Suppressor macrophage (primary cell): ENCODE results near the gene FAM217B.

Experiments used
- DNase-seq, 4 experiments: peaks; one replicate each; pipeline ENCODE4 v3.0.0-alpha.2; 2020 to 2022
- total RNA-seq, 17 experiments: gene quantifications; one replicate each; lab custom pipeline; 2026; ENCODE audit warnings: mixed read lengths in 6 of 17, inconsistent platforms in 3 of 17; lab: John Stamatoyannopoulos, UW

FAM217B gene, protein sequence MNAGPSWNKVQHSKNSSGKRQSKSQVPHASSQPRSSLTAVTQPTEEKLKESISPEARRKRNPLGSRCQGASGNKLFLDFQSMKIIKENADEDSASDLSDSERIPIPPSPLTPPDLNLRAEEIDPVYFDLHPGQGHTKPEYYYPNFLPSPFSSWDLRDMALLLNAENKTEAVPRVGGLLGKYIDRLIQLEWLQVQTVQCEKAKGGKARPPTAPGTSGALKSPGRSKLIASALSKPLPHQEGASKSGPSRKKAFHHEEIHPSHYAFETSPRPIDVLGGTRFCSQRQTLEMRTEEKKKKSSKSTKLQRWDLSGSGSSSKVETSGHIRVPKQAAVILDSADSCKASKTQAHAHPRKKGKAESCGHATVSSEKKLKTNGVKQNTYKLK
- 1.1 to 25.2 (median 13.1) reads per million in 17 experiments for total RNA-seq

DNA sequence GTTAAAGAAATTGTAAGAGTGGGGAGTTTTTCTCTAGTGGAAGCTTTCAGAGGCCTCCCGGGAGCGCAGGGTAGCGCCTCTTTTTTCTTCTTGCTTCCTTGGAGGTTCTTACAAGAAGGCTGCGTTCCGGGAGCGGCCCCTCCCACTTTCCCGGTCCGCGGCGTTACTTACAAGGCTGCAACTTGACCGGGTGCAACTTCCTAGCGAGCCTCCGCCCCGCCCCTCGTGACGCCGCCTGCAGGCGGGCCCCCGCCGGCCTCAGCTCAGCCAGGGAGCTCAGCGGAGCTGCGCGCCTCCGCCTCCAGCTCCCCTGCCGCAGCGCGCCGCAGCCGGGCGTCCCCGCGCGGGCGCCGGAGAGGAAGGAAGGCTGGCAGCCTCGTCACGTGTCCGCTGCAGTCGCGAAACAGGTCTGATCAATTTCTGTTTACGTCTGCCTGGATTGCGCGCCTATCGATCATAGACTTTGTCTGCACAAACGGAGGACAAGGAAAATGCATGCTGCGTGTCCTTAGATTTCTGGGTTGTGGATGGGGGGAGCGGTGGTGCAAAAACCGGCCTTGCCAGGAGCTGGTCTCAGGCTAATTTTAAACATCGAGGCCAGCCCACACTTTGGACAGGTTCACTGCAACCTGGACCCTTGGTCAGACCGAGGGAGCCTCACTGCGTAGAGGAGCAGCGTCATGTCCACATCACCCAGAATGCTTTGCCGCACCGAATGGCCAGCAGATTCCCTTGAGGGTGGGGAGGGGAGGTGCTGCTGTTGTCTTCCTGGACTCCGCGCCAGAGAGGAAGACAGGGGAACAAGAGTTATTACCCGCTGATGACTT lies at the start of gene FAM217B, which contains the start of gene PPP1R3D:
Gene FAM217B, plus strand, starts transcription at position 261 of the 827 bp plus-strand sequence. CDS start 3,555 bp downstream, outside the sequence.
Gene PPP1R3D, minus strand, starts transcription at position 177 of the 827 bp plus-strand sequence. CDS start 374 bp downstream, outside the sequence.
- peak; percentile 97 to 99 (median 98) for DNase-seq

DNA sequence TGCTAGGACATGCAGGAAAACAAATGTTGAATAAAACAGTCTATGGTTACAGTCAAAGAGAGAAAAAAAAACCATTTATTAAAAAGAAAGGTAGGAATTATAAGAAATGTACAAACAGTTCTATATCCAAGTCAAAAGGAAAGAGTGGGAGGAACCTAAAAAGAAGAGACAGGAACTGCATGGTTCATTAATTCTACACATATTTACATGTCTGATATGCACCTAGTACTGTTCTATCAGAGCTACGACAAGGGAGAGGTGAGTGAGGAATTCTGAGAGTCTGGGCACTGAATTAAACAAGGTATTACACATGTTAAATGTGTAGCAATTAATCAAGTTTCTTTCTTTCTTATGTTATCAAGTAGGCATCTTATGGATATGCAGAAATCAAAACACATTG lies 48.6 kb upstream of the FAM217B start:
- DNase-seq: no peak

DNA sequence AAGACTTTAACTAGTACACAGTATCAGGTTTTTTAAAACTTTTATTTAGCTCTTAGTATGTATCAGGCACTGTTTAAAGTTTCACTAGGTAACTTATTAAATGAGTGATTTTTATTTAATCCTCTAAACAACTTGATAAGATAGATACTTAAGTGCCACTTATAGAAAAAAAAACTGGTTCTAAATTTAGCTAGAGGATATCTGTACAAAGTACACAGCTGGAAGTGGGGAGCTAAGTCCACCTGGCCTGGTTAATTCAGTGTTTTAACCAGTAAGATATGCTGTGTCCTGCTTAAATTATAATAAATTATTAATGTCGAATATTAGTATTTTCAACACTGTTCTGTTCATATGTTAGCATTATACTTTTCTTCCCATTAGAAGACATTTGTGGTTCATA lies 44.3 kb upstream of the FAM217B start:
- DNase-seq: no peak

DNA sequence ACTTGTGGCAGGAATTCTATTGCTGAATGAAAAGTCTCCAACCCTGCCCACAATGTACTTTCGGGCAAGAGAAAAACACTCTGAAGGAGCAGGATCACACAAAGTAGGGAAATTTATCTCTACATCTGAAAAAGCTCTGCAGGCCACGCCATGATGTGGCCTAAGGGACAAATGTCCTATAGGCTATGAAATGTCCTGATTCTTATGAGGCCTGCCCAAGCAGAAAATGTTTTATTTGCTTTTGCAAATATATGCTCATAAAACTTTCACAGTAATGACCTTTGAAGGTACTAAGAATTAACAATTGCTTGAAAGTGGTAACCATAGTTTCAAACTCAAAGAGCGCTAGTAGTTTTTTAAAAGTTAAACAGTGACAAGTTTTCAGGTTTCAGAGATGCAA lies 37.7 kb upstream of the FAM217B start:
- DNase-seq: no peak

DNA sequence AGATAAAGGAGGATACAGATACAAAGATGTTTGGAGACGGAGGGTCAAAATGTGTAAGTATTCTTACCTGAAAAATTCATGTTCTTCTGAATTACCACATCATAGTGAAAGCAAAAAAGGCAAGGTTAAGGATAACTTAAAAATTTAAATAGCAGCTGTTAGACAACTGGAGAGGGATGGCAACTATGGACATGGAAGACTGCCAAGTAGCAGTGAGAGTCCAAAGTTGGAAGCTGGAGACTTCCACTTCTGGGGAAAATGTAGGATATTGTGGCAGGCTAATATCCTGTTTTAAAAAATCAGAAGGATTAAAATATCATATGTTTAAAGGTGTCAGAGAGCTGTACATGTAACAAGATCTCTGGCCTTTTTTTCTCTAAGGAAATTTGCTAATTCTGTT lies 36.6 kb upstream of the FAM217B start:
- DNase-seq: no peak

DNA sequence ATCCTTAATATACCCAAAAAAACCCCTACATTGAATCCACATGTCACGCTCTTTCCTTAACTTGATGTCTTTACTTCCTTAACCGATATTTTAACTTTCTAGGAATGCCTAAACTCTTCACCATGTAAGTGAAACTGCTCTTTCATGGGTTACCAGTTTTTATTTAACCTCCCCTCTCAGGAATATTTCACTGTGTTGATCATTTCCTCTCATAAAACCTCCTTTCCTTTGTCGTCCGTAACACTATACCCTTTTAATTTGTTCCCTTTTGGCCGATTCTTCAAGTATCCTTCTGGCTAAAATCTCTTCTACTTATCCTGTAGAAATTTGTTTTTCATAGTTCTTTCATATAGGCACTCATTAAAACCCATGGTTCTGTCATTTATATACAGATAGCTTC lies 31.3 kb upstream of the FAM217B start:
- no peak for DNase-seq

DNA sequence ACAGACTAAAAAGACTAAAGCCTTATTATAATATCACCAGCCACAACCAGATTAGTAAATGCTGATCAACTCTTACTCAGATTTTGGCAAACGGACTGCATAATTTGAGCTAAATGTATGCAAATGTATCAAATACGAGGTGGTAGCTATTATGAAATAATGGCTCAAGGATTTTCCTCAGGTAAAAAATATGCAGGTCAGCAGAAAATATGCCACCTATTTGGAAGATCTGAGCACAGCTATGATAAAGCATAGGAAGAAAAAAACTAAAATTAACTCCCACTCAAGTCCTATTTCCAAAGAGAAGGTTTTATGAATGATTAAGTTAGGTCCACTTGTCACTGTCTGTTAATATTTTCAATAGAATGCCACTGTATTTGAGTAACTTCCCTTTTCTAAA lies 29.1 kb upstream of the FAM217B start:
- no peak for DNase-seq

DNA sequence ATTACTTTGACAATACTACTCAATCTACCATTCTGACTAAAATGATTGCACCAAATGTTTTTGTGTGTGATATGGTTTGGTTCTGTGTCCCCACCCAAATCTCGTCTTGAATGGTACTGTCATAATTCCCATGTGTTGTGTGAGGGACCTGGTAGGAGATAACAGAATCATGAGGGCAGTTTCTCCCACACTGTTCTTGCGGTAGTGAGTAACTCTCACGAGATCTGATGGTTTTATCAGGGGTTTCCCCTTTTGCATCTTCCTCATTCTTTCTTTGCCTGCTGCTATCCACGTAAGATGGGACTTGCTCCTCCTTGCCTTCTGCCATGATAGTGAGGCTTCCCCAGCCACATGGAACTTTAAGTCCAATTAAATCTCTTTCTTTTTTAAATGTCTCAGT lies 27.6 kb upstream of the FAM217B start:
- peak; percentile 47 to 77 (median 58) for DNase-seq

DNA sequence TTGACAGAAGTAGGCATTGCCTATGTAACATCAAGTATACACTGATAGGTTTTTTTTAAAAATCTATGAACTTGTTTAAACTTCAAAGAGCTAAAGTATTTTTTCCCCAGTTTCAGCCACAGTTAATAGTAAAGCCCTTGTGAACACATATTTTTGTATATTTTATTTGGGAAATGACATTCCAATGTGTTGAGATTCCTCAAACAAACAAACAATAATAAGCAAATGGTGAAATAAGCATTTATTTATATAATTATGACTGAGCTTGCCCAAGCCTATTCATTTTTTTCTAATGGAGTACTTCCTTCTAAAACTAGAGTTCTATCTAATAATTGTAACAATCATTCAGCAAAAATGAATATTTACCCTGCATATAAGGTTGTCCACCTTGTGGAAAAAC lies 19.2 kb upstream of the FAM217B start:
- no peak for DNase-seq

DNA sequence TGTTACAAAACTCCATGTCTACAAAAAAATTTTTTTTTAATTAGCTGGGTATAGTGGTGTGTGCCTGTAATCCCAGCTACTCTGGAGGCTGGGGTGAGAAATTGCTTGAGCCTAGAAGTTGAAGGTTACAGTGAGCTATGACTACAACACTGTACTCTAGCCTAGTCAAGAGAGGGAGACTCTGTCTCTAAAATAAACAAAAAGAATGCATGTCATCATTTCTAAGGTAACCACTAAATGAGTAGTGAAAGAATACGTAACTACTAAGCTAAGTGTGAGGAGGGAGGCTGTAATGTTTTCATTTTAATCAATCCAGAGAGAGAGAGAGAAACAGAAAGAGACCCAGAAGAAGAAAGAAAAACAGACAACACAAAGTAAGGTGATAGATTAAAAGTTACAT lies 16.7 kb upstream of the FAM217B start:
- no peak for DNase-seq

DNA sequence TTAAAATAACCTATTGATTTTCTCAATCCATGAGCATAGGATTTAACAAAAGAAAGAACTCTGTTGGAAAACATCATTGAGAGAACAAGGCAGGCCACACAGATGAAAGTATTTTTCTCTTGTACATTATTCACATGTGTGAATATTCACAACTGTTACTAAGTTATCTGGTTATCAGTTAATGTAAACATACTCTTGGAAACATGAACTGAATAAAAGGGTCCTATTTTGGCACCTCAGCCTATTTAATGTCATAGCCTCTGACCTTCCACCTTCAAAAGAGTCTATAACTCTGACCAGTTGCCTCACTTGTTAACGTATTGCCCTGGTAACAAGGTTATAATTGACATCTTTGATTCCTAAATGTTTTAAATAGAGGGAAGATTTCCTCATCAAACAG lies 14.8 kb upstream of the FAM217B start:
- DNase-seq: no peak

DNA sequence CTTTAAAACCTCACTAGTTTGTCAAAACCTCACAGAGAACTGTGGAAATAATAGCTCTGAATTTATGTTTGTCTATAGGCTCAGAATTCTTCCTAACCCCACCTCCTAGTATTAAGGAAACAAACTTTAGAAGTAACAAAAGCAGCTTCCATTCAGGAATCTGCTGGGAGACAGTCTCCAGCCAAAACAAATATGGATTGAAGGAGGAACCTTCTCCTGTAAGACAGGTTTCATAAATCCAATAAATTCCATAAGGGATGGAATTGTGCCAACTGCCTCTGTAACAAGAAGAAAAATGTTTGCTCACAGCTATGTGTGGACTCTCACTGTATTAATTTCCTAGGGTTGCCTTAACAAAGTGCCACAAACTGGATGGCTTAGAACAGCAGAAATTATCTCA lies 14.3 kb upstream of the FAM217B start:
- no peak for DNase-seq

DNA sequence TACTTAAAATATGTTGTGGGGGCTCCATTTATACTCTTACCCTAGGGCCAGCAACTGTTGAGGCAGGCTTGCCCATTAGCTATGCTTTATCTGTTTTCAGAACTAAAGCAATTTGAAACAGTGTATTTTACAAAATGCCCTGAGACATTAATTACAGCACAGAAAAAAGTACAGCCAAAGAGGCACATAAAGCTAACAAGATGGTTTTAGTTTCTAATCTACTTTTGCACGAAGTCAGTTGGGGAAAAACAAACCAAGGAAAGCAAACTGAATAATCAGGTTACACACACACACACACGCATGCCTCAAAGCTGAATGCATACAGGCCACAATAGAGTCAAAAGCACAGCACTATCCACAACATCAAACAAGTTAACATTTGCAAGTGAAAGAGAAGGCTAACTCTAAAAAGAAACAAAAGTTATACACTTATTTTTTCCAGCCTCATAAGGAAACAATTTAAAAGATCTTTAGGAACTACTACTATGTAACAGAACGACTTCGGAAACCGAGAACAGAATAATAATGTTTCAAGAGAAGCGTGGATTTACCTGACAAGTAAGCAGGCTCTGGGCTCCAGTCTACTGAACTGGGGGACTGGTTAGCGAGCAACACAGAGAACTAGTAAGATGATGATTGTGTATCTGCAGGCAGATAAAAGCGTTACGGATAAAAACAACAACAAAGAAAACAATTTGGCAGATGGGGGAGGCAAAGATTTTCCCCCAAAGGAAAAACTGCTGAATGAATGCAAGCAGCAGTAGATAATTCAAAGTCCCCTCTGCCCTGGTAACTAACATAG lies 8.5 kb upstream of the FAM217B start:
- DNase-seq: no peak

DNA sequence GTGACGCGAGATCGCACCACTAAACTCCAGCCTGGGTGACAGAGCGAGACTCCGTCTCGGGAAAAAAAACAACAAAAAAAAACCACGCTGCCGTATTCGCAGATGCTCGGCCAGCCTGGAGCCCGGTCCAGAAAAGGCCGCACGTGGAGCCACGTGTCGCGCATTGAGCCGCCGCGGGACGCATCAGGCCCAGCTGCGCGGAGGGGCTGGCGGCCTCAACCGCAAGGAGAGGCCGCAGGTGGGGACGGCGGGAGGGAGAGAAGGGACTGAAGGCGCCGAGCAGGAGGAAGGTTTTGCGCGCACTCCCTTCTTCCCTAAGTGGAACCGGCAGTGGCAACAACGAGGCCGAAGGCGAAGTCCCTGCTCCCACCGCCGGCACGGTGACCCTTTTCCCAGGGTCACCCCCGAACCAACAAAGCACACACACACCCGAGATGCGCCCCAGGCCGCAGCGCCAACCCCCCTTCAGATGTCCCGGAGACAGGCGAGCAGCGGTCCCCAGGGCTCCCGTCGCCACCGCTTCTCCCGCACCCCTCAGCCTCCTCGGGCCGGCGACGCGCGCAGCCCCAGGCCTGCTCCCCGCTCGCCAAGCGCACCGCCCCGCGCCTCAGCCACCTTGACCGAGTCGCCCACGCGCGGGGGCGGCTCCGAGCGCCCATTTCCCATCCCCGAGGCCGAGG lies 7.4 kb upstream of the FAM217B start:
- no peak for DNase-seq

DNA sequence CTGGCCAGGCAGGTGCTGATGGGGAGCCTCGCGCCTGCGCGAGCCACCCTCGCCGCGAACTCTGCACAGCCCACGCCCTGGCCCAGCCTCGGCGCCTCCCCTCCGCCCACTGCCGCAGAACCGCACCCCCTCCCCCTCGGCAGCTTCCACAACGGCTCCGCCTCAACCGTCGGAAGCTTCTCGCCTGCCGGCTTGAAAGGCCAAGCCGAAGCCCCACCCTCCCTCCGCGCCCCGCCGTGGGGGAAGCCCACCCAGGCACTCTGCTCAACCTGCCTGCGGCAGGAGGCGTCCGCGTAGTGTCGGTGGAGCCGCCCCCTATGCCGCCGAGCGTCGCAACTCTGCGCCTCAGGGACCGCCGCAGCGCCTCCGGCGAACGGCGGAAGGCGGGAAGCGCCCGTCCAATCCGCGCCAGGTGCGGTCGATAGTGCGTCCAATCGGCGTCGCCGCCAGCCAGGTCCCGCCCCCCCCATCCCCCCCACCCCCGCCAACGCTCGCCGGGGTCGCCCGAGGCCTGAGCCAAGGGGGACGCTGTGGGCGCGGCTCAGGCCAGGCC lies 6.8 kb upstream of the FAM217B start, which contains the start of gene SYCP2:
Gene SYCP2, minus strand, starts transcription at position 342 of the 553 bp plus-strand sequence. CDS start 11,224 bp downstream, outside the sequence.
- DNase-seq: peak in 3 of 4 experiments; percentile 9 to 47 (median 46)

DNA sequence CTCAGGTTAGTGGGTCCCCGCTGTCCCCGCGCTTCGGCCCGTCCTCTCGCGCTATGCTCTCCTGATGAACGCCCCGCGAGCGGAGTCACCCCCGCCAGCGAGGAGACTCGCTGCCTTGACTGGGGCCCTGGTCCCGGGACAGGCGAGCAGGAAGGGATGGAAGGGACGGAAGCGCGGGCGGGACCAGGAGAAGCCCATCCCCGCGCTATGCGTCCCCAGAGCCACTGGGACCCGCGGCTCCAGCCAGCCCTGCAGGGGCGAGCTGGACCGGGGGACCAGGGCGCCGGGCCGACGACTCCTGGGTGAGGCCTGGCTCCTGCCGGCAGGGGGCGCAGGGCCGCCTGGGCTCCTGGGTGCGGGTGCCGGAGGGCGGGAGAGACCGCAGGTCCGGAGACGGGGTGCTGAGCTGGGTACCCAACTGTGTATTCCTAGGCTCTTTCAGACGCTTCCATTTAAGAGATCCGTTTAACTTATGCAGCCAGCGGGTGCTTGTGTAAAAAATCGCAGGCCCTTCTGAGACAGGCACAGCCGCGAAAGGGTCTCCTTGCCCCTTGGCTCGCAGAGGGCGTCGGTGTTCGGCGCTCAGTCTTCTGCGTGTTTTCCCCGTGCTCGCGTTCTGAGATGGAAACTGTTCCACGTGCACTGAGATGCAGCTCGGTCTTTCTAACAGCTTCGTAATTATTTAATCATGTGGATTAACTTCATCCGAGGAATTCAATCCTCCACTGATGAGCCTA lies 6.2 kb upstream of the FAM217B start:
- DNase-seq: peak; percentile 75 to 93 (median 88)

DNA sequence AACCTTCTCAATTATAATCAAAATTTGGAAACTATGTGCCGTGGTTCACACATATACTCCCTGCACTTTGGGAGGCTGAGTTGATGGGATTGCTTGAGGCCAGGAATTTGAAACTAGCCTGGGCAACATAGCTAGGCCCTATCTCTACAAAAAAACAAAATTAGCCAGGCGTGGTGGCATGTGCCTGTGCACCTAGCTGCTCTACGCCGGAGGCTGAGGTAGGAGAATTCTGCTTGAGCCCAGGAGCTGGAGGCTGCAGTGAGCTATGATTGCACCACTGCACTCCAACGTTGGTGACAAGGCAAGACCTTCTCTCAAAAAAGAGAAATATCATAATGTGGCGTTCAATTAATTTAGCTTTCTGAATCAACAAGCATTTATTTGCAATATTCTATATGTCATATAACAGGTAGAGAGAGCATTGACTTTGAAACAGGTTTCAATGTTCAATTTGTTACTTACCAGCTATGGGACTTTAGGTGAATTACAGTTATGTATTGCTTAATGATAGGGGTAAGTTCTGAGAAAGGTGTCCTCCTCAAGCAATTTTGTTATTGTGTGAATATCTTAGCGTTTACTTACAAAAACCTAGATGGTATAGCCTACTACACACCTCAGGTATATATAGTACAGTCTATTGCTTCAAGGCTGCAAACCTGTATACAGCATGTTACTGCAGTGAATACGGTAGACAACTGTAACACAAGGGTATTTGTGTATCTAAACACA lies 4.6 kb upstream of the FAM217B start:
- no peak for DNase-seq

DNA sequence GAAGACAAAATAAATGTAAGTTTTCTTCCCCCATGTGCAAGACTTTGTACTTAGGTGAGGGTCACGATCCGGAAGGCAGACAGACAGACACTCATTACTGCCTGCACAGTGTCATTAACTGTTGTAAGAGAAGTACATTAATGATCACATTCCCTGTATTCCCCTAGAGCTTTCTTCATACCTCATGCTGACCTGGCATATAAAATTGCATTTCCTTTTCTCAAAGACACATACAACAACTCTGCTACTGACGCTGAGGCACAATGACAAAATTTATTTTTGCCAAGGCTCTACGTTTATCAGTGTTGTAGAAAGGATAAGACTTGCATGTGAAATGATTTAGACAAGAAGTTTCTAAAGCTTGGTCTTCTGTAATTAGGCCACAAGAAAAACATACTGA lies 3.8 kb upstream of the FAM217B start:
- DNase-seq: peak in 1 of 4 experiments; percentile 5

DNA sequence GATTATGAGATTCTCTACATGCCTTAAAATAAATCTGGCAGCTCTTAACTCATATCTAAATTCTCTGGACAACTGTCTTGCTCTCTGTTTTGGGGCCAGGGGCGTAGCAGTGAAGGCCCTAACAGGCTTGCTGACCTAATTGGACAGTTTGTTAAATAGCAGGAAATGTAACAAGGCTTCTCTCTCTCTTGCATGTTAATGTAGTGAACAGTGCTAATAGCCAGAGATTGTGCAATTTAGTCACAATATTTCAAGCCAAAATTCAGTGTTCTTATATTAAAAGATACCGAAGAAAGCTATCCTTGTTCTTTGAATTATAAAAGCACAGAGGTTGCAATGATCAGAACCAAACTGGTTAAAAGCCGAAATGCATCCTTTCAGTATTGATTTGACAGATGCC lies 3.0 kb upstream of the FAM217B start:
- DNase-seq: peak in 2 of 4 experiments; percentile 23 to 26

DNA sequence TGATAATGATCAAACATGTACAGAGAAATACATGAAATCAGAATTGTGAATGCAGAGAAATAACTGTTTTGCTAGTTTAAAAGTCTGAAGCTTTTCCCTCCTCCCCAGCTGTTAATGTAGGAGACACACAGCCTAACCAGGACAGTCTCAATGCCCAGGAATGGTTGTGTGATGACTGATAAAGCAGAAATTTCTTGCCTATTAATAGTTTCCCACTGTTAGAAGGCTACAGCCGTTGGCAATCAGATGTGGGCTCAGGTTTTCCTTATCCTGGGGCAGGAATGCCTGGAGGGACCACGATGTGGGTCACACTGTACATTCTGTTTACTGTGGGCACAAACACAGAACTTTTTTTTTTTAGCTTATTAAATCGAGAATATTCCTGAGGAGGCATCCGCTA lies 2.0 kb upstream of the FAM217B start:
- DNase-seq: no peak
